ENCODE measurements around the gene PRDM16. TPM values are rescaled to one million over a fixed set of nuclear protein-coding genes. Genes with fewer than 3 reads are reported as not detected.

Gene PRDM16
- total RNA-seq, 1 donor from 2014 or later, result 12.9 TPM

DNA sequence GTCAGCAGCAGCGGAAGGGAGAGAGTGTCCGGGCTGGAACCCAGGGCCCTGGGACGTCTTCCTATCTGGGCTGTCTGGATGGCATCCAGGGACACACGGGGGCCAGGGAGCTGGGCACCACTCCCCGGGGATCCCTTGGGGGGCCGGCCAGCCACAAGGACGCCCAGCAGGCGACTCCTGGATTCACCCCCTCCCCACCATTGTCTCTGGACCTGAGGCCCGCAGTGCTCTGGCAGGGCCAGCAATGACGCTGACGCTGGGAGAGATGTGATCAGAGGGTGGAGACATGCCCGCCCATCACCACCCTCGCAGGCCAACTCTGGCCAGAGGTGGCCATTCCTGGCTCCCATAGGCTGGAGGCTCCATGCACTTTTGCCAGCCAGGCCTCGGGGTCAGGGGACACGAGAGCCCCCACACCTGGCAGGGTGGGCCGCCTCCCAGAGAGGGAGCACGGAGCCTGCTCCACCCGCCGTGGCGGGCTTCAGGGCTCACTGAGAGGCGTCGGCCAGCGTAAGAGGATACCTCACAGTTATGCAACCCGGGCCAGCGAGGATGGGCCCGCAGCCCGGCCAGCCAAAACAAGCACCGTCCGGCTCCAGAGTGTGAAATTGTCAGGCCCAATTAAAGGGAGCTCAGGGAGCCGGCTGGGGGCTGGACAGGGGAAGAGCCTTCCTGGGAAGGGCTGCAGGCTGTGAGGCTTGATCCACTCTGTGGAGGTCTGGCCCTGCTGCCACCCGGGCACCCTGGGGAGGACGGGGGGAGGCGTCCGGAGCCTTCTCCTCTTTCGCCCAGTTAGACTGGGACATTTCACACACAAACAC lies 37.4 kb upstream of the PRDM16 start:
- peak; percentile 51 for DNase-seq (ENCODE audit: low spot score)
- intact Hi-C loops (cut with DNase I), result no loop called here

DNA sequence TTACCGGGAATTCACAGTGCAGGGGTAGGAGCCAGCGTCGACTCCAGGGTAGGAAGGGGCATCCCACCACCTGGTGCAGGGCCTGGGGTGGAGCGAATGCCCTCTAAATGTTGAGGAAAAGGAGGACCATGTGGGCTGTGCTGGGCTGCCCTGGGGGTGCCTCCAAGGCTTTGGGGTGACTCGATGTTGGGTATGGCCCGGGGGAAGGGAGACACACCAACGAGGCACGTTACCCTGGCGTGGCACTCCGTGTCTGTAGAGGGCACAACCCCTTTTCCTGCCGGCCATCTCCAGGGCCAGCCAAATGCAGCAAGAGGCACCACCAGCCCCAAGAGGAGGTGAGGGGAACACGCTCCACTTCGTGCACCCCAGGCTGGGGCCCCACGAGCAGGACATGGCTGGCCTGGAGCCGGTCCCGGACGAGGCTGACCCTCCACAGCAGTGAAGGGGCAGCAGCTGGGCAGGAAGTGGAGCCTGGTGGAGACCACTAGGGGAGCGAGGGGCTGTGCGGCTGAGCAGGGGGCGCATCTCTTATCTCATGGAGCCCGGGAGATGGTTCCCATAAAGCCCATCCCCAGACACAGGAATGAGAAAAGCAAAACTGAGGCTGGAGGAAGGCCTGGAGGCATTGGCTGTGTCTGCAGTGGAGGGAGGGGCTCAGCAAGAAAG lies 36.5 kb upstream of the PRDM16 start:
- intact Hi-C loops (cut with DNase I), result no loop called here
- DNase-seq (ENCODE audit: low spot score), result peak; percentile 43

DNA sequence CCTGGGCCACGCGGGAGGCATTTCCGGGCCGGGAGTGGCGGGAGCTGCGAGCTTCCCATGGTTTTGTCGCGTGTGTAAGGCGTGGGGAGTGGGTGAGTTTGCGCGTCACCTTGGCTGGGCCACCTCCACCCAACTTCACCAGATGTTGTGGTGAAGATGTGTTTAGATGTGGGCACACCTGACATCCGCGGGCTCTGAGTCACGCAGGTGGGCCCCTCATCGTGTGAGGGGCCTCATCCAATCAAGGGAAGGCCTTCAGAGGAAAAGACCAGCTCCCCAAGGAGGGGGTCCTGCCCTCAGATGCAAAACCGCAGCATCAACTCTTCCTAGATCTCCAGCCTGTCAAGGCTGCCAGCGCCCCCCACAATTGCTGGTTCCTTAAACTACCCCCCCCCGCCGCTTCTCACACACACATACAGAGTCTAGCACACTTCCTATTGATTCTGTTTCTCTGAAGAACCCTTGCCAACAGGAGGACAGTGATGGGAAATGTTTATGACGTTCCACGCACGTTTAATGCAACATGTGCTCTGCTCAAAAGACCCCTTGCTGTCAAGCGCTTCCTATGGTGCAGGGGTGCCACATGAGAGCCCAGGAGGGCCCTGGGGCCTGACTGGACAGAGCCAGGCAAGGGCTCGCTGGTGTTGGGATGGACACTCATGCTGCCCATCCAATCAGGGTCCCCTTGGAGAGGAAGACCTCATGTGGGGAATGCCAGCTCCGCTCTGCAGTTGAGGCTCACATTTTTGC lies 35.8 kb upstream of the PRDM16 start:
- intact Hi-C loops (cut with DNase I), result no loop called here
- DNase-seq (ENCODE audit: low spot score), result peak; percentile 33

GRCh38 chr1:3033790-3034090 lies 35.3 kb upstream of the PRDM16 start:
- DNase-seq (ENCODE audit: low spot score), result peak; percentile 69
- intact Hi-C loops (cut with DNase I), result no loop called here

DNA sequence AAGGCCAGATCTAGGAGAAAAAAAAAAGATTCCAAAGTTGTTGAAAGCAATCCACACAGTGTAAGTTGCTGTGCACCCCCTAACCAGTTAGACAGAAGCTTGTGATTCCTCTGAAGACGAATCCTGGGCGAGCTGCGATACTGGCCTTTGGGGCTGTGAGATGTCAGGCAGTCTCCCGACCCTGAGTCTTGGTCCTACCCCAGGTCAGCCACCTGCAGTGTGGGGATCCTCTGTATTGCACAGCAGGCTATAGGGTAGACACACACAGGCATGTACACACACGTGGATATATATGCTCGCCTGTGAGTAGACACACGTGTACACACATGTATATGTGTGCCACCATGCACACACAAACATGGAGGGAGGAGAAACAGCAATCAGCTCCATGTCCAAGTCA lies 34.8 kb upstream of the PRDM16 start:
- intact Hi-C loops (cut with DNase I), result no loop called here

DNA sequence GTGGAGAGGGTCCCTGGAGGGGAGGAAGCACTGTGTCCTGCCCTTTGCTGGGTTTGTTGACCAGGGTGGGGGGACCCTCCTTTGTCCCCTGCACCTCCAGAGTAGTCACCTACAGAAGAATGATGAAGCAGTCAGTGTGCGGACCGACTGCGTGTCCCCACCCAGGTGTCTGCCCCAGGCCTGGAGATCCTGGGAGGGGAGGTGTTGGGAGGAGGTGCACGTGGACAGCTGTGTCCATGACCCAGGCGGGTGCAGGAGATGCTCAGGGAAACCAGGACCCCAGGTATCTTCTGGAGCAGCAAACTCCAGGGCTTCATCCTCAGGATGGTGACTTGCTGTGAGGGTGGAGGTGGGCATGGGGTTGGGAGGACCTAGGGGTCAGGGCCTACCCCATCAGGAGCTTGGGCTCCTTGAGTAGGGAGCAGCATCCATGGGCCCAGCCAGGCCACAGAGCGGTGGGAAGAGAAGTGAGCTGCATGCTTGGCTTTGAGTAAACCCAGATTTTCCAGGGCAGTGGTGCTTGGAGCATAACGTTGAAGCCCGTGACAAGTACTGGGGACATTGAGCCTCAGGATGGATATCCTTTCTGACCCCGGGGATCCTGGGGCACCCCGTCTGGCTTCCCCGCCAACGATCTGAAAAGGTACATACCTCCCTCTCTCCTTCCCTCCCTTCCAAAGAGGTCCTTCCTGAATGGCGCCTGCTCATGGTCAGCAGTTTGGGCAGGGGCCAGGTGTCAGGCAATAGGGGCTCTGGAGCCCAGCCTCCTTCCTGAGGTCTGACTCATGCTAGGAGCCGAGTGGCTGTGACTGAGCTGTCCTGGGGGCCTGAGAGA lies 34.1 kb upstream of the PRDM16 start:
- intact Hi-C loops (cut with DNase I), result no loop called here
- DNase-seq (ENCODE audit: low spot score), result peak; percentile 62

More for the DNA sequence above, 34.8 kb upstream of the PRDM16 start:
- DNase-seq (ENCODE audit: low spot score), result peak; percentile 63

- intact Hi-C loops (cut with DNase I), result no loop called here
- peak; percentile 71 for DNase-seq (ENCODE audit: low spot score)
Measured at GRCh38 chr1:3035563-3036446, 33.2 kb upstream of the PRDM16 start.

- DNase-seq (ENCODE audit: low spot score), result peak; percentile 58
- intact Hi-C loops (cut with DNase I), result no loop called here
Measured at GRCh38 chr1:3036447-3037280, 32.3 kb upstream of the PRDM16 start.

DNA sequence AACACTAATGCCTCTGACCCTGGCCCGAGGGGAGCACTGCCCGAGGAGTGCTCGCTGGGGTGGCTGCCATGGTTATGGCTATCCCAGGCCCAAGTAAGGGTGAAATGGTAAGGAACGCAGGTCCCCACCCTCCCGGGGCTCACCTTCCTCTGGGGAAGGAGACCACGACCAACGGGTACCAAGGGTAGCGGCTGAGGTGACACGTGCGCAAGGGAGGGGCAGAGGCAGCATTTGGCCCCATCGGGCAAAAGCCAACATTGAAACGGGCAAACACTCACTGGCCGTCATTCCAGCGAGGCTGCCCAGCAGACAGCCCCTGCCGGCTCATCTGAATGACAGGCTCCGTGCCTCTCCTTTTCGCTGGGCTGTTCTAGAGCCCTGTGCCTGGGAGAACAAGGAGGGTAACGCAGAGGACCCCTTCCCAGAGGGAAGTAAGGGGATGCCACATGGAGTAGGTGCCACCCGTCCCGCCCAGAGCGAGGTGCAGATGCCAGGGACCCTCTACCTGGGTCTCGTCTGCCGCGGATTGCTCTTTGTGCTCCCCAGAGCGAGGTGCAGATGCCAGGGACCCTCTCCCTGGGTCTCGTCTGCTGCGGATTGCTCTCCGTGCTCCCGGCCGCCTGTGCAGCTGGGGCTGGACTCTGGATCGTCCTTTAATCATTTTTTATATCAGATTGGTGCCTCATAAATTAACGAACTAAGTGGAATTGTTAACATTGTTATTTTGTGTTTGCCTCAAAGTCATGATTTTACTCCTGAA lies 31.5 kb upstream of the PRDM16 start:
- peak; percentile 60 for DNase-seq (ENCODE audit: low spot score)

DNA sequence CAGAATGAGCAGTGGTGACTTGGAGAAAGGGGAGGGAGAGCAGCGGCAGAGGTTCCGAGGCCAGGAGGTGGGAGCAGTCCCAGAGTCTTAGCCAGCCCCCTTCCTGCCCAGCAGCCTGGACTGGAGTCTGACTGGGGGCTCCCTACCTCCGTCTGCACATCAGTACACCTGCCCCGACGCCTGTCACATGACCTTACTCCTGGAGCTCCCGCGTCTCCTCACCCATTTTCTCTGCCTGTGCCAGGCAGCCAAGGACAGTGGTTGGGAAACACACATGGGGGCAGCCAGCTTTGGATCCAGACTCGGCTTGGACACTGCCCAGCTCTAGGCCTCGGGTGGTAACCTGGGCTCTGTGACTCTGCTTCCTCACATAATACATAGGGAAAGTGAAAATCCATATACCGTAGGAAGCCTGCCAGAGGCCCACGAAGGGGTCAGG lies 30.9 kb upstream of the PRDM16 start:
- peak; percentile 50 for DNase-seq (ENCODE audit: low spot score)
- intact Hi-C loops (cut with DNase I), result no loop called here

More for the DNA sequence above, 31.5 kb upstream of the PRDM16 start:
- intact Hi-C loops (cut with DNase I), result no loop called here

- intact Hi-C loops (cut with DNase I), result no loop called here
- DNase-seq (ENCODE audit: low spot score), result peak; percentile 71
Measured at GRCh38 chr1:3038571-3039181, 30.3 kb upstream of the PRDM16 start.

- DNase-seq (ENCODE audit: low spot score), result peak; percentile 38
- intact Hi-C loops (cut with DNase I), result no loop called here
Measured at GRCh38 chr1:3040004-3040403, 29.0 kb upstream of the PRDM16 start.

GRCh38 chr1:3042481-3042880 lies 26.5 kb upstream of the PRDM16 start:
- DNase-seq (ENCODE audit: low spot score), result no peak
- intact Hi-C loops (cut with DNase I), result no loop called here

- DNase-seq (ENCODE audit: low spot score), result peak; percentile 38
- intact Hi-C loops (cut with DNase I), result no loop called here
Measured at GRCh38 chr1:3049164-3049563, 19.8 kb upstream of the PRDM16 start.

DNA sequence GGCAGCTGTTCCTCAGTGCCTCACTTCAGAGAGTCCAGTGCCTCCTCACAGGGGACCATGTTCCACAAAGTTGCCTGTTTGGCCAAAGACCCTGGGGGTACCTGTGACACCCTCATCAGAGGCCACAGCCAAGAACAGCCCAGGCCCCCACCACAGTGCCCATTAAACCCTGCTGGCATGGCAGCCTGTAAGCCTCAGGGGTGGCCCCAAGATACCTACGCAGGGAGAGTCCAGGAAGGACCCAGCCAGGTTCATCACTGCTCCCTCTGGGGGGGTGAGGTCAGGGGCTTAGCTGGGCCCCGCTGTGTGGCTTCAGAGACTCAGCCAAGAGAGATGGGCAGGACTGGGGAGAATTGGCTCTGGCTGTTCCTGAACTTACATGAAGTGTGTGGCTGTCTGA lies 19.1 kb upstream of the PRDM16 start:
- intact Hi-C loops (cut with DNase I), result no loop called here
- DNase-seq (ENCODE audit: low spot score), result peak; percentile 60

GRCh38 chr1:3050603-3051002 lies 18.4 kb upstream of the PRDM16 start:
- intact Hi-C loops (cut with DNase I), result no loop called here
- DNase-seq (ENCODE audit: low spot score), result no peak

All from cardiac septum (tissue), 1 donor.